Keratinocyte (primary cell): ENCODE results near the gene MAPK4. TPM values are rescaled to one million over a fixed set of nuclear protein-coding genes. Genes with fewer than 3 reads are reported as not detected.

Experiments
- DNase-seq: peaks from one replicate; pipeline ENCODE4 v3.0.0-alpha.2; 2011; ENCODE audit warnings: low read depth, missing footprints, low spot score
- FAIRE-seq: peaks from 2 replicates; lab custom pipeline; 2011; peaks lifted over from hg19 to GRCh38; lab: Jason Lieb, UNC
- H2AFZ ChIP-seq: 2 replicates; pipeline ENCODE4 v1.6.0; 2012; ENCODE audit warnings: low read length, control low read depth, inconsistent platforms; ENCODE audit not compliant: control insufficient read depth
- H3K27ac ChIP-seq: 2 replicates; pipeline ENCODE4 v1.5.1; 2011; ENCODE audit warnings: low read length; ENCODE audit not compliant: control insufficient read depth, insufficient read depth
- H3K27me3 ChIP-seq: 3 replicates; pipeline ENCODE4 v1.6.0; 2011; ENCODE audit warnings: low read length; ENCODE audit not compliant: control insufficient read depth, insufficient read depth; ENCODE audit errors: extremely low read depth
- H3K36me3 ChIP-seq, 2 experiments: 2 replicates in 1 of 2; 3 replicates in 1 of 2; pipeline ENCODE4 v1.5.1; 2011; ENCODE audit warnings: low read length in 2 of 2, mild to moderate bottlenecking in 1 of 2; ENCODE audit not compliant: control insufficient read depth in 2 of 2, insufficient read depth in 2 of 2; ENCODE audit errors: extremely low read depth in 1 of 2
- H3K4me1 ChIP-seq: 3 replicates; pipeline ENCODE4 v1.5.1; 2011; ENCODE audit warnings: low read length; ENCODE audit not compliant: control insufficient read depth, insufficient read depth; ENCODE audit errors: extremely low read depth
- H3K4me2 ChIP-seq: 3 replicates; pipeline ENCODE4 v1.6.0; 2011; ENCODE audit warnings: low read depth, low read length; ENCODE audit not compliant: control insufficient read depth, insufficient read depth; ENCODE audit errors: extremely low read depth
- H3K4me3 ChIP-seq, 3 experiments: fragments of 200-600 bp in 1 of 3; sonication (generic) in 1 of 3; 2 replicates in 2 of 3; 3 replicates in 1 of 3; pipeline ENCODE4 v1.5.1; 2011 to 2016; ENCODE audit warnings: low read length in 3 of 3, mild to moderate bottlenecking in 3 of 3, control low read depth in 2 of 3, inconsistent platforms in 1 of 3, low read depth in 1 of 3, mixed read lengths in 1 of 3, mixed run types in 1 of 3, moderate library complexity in 1 of 3; ENCODE audit not compliant: control insufficient read depth in 2 of 3, insufficient read depth in 2 of 3; ENCODE audit errors: extremely low read depth in 1 of 3
- H3K79me2 ChIP-seq: 2 replicates; pipeline ENCODE4 v1.6.0; 2012; ENCODE audit warnings: low read length; ENCODE audit not compliant: control insufficient read depth, insufficient read depth
- H3K9ac ChIP-seq: 3 replicates; pipeline ENCODE4 v1.6.0; 2011; ENCODE audit warnings: low read length; ENCODE audit not compliant: control insufficient read depth, insufficient read depth; ENCODE audit errors: extremely low read depth
- H3K9me1 ChIP-seq: 3 replicates; pipeline ENCODE4 v1.6.0; 2011; ENCODE audit warnings: low read length; ENCODE audit not compliant: control insufficient read depth, insufficient read depth; ENCODE audit errors: extremely low read depth
- H3K9me3 ChIP-seq: 2 replicates; pipeline ENCODE4 v1.5.1; 2012; ENCODE audit warnings: low read depth, low read length; ENCODE audit not compliant: control insufficient read depth
- H4K20me1 ChIP-seq: 3 replicates; pipeline ENCODE4 v1.6.0; 2011; ENCODE audit warnings: low read length; ENCODE audit not compliant: control insufficient read depth, insufficient read depth; ENCODE audit errors: extremely low read depth
- CTCF ChIP-seq, 3 experiments: IDR thresholded peaks in 1 of 3; conservative IDR thresholded peaks in 1 of 3; optimal IDR thresholded peaks in 1 of 3; 2 replicates in 2 of 3; 3 replicates in 1 of 3; pipeline versions ENCODE3 to v1.5.1; 2011; ENCODE audit warnings: low read length in 3 of 3, mild to moderate bottlenecking in 3 of 3, moderate library complexity in 2 of 3, control low read depth in 1 of 3, inconsistent platforms in 1 of 3; ENCODE audit not compliant: insufficient read depth in 2 of 3; ENCODE audit errors: extremely low read depth in 1 of 3
- EZH2 ChIP-seq: IDR thresholded peaks from one replicate; pipeline ENCODE4 v1.6.1; 2012; ENCODE audit warnings: inconsistent platforms, mild to moderate bottlenecking, low read length, moderate library complexity
- dilution Hi-C: fragments of 300-500 bp; cut with MboI; formaldehyde crosslinking; loops from one replicate; pipeline ENCODE4 v1.7.0; 2020; ENCODE audit warnings: low sequenced_read_pairs; ENCODE audit not compliant: extremely low pct_ligation_motif_present
- polyA plus RNA-seq, 5 experiments: library from polyadenylated mRNA; depleted of rRNA in 3 of 5; stranded (reverse) in 3 of 5; stranded (forward) in 1 of 5; unstranded in 1 of 5; fragments of >200 nt; gene quantifications; 1 replicate in 1 of 5; 2 replicates in 3 of 5; 3 replicates in 1 of 5; pipeline versions ENCODE4 v1.2.1 to v1.2.3, GENCODE V29; 2011 to 2012; ENCODE audit warnings: missing spikeins in 2 of 5, low read depth in 1 of 5, low replicate concordance in 1 of 5

The MAPK4 gene
- polyA plus RNA-seq, 1 donor (not counting 4 experiments of a cell fraction or from before 2014, with no cell fraction given): not detected

GRCh38 chr18:50644146-50644545, 84.3 kb downstream of the MAPK4 start:
- Histone ChIP-seq H3K4me2 (no peak overlapping the region), H3K4me3 (no peak overlapping the region), H3K79me2 (no peaks in the 10 kb centered on the region), H4K20me1 (no peaks in the 10 kb centered on the region), H3K36me3 (no peaks in the 10 kb centered on the region), H3K9me3 (no peaks in the 10 kb centered on the region), H3K4me1 (no peaks in the 10 kb centered on the region), H3K27me3 (no peaks in the 10 kb centered on the region), H3K9me1 (no peaks in the 10 kb centered on the region), H3K9ac (no peak overlapping the region), H2AFZ (no peak overlapping the region), H3K27ac (no peak overlapping the region)
- TF ChIP-seq EZH2: no peak
- no peak for TF ChIP-seq CTCF (optimal IDR thresholded peaks at IDR 0.05 in 1 of 3, IDR thresholded peaks at IDR 0.05 in 1 of 3, conservative IDR thresholded peaks at IDR 0.05 in 1 of 3; ENCODE audit: extremely low read depth in 1 of 3, insufficient read depth in 2 of 3, low read length in 3 of 3)
- no peak for DNase-seq
- no peak for FAIRE-seq
- dilution Hi-C loops: no loop called here

- no peaks in the 10 kb centered on the region for H3K4me1 ChIP-seq
- no peak overlapping the region for H3K4me2 ChIP-seq
- H3K36me3 ChIP-seq: no peaks in the 10 kb centered on the region
- H4K20me1 ChIP-seq: no peaks in the 10 kb centered on the region
- no peaks in the 10 kb centered on the region for H3K79me2 ChIP-seq
- H3K27me3 ChIP-seq: no peaks in the 10 kb centered on the region
- no peak overlapping the region for H3K27ac ChIP-seq
- no peaks in the 10 kb centered on the region for H3K9me1 ChIP-seq
- no peak overlapping the region for H3K4me3 ChIP-seq
- DNase-seq: no peak
- no peak for TF ChIP-seq EZH2
- TF ChIP-seq CTCF (optimal IDR thresholded peaks at IDR 0.05 in 1 of 3, IDR thresholded peaks at IDR 0.05 in 1 of 3, conservative IDR thresholded peaks at IDR 0.05 in 1 of 3; ENCODE audit: extremely low read depth in 1 of 3, insufficient read depth in 2 of 3, low read length in 3 of 3): peak; percentile 31 to 62 (median 52)
- dilution Hi-C loops: no loop called here
- H2AFZ ChIP-seq: no peak overlapping the region
- no peak overlapping the region for H3K9ac ChIP-seq
- FAIRE-seq: no peak
- no peaks in the 10 kb centered on the region for H3K9me3 ChIP-seq
Observed at GRCh38 chr18:50644807-50645206, 84.9 kb downstream of the MAPK4 start.
